ENCODE data around the gene SEC14L5. TPM values are rescaled to one million over a fixed set of nuclear protein-coding genes. Genes with fewer than 3 reads are reported as not detected.
A peak's percentile ranks its signal among the peaks of the same experiment; 100 is the strongest.

Gene SEC14L5
- total and polyA plus RNA-seq, 9 donors: 0.11 to 1.5 (median 0.38) TPM

DNA sequence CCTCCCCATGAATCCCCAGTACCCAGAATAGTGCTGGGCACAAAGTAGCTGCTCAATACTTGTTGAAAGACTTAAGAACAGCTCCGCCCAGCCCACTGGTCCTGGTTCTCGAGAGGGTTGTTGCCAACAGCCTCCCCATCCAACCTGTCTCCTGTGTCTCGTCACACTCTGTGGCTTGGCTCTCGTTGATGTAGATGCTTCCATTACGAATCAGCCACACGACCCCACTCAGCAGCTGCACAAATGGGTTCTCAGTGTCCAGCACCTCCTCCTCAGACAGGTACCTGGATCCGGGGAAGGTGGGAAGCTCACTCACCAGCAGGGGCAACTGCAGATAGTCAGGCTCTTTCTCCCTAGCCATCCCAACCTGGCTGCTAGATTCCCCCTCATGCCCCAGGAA, 73.5 kb downstream of the SEC14L5 start:
- Histone ChIP-seq H3K4me3 (no peak overlapping the region), H3K27me3 (no peaks in the 10 kb centered on the region), H3K4me1 (ENCODE audit: insufficient read depth) (peaks cover 6% of the 10 kb centered on the region), H3K27ac (no peak overlapping the region), H3K9me3 (no peaks in the 10 kb centered on the region), H3K36me3 (no peaks in the 10 kb centered on the region)
- intact Hi-C loops (cut with DNase I): no loop called here
- TF ChIP-seq POLR2A (IDR thresholded peaks at IDR 0.05) (no peak), CTCF (IDR thresholded peaks at IDR 0.05) (no peak), EP300 (IDR thresholded peaks at IDR 0.05) (no peak)
- WGBS, 3 donors: 78 to 84% (median 82%) methylated on average over 7 of the region's 7 CpGs
- DNase-seq: peak in 1 of 5 donors; percentile 8

GRCh38 chr16:5032748-5033167, 74.6 kb downstream of the SEC14L5 start:
- intact Hi-C loops (cut with DNase I): no loop called here
- TF ChIP-seq EP300 (IDR thresholded peaks at IDR 0.05): no peak
- TF ChIP-seq CTCF (IDR thresholded peaks at IDR 0.05): no peak
- no peak for TF ChIP-seq POLR2A (IDR thresholded peaks at IDR 0.05)
- H3K27ac ChIP-seq: no peak overlapping the region
- H3K4me3 ChIP-seq: peak overlapping the region; percentile 90
- peak in 1 of 5 donors; percentile 6 for DNase-seq
- no peaks in the 10 kb centered on the region for H3K27me3 ChIP-seq
- H3K4me1 ChIP-seq (ENCODE audit: insufficient read depth): peaks cover 6% of the 10 kb centered on the region
- H3K9me3 ChIP-seq: no peaks in the 10 kb centered on the region
- WGBS, 3 donors: 19 to 24% (median 20%) methylated on average over 12 of the region's 12 CpGs
- H3K36me3 ChIP-seq: no peaks in the 10 kb centered on the region

- no peak for TF ChIP-seq CTCF (IDR thresholded peaks at IDR 0.05)
- no peak for TF ChIP-seq POLR2A (IDR thresholded peaks at IDR 0.05)
- no peak for TF ChIP-seq EP300 (IDR thresholded peaks at IDR 0.05)
- H3K9me3 ChIP-seq: no peaks in the 10 kb centered on the region
- no peaks in the 10 kb centered on the region for H3K36me3 ChIP-seq
- peak within 1 kb of the TSS; percentile 90 for H3K4me3 ChIP-seq
- H3K27ac ChIP-seq: peak within 1 kb of the TSS in 1 of 2 donors; percentile 4
- DNase-seq: peak; percentile 85 to 94 (median 90)
- intact Hi-C loops (cut with DNase I): no loop called here
- 0% methylated on average over 43 to 104 of the region's 104 CpGs for WGBS, 3 donors
- H3K4me1 ChIP-seq (ENCODE audit: insufficient read depth): peaks cover 6% of the 10 kb centered on the region
- no peaks in the 10 kb centered on the region for H3K27me3 ChIP-seq
Measured at GRCh38 chr16:5033256-5034166, 75.4 kb downstream of the SEC14L5 start, which contains the start of gene NAGPA. NAGPA (minus strand) TSS chr16:5033935; CDS start chr16:5033914, 21 bp downstream.

DNA sequence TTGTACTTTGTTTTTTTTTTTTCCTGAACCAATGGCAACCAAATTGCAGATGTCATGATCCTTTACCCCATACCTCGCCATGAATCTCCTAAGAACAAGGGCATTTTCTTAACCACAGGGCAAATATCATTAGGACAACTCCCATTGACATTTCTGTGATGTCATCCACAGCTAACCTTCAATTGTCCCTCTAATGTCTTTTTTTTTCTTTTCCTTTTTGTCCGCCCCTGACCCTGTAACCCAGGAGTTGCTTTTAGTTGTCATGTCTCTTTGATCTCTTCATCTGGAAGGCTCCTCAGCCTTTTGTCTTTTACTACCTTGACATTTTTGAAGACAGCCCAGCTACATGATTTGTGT, 76.0 kb downstream of the SEC14L5 start:
- TF ChIP-seq CTCF (IDR thresholded peaks at IDR 0.05) (no peak), EP300 (IDR thresholded peaks at IDR 0.05) (no peak), POLR2A (IDR thresholded peaks at IDR 0.05) (no peak)
- no peaks in the 10 kb centered on the region for H3K9me3 ChIP-seq
- no peak for DNase-seq
- H3K4me3 ChIP-seq: peak overlapping the region; percentile 90
- intact Hi-C loops (cut with DNase I): no loop called here
- peaks cover 6% of the 10 kb centered on the region for H3K4me1 ChIP-seq (ENCODE audit: insufficient read depth)
- peak overlapping the region in 1 of 2 donors; percentile 4 for H3K27ac ChIP-seq
- 8 to 13% (median 12%) methylated on average over 2 of the region's 2 CpGs for WGBS, 3 donors
- no peaks in the 10 kb centered on the region for H3K27me3 ChIP-seq
- H3K36me3 ChIP-seq: no peaks in the 10 kb centered on the region

All from ovary (tissue), 9 donors.